HepG2 (cell line): ENCODE measurements around the gene PSKH1. TPM values are rescaled to one million over a fixed set of nuclear protein-coding genes. Genes with fewer than 3 reads are reported as not detected.
A peak's percentile ranks its signal among the peaks of the same experiment; 100 is the strongest.

Source experiments
- ATRX ChIP-seq: sonication (generic); formaldehyde crosslinking; IDR thresholded peaks from 2 replicates; pipeline ENCODE4 v1.4.0; 2020; ENCODE audit warnings: missing genetic modification reagents, borderline replicate concordance
- BATF2 ChIP-seq: sonication (generic); formaldehyde crosslinking; IDR thresholded peaks from 2 replicates; pipeline ENCODE4 v1.8.0; 2022; ENCODE audit warnings: mild to moderate bottlenecking, missing genetic modification reagents, moderate library complexity
- CREBL2 ChIP-seq: sonication (generic); formaldehyde crosslinking; IDR thresholded peaks from 2 replicates; pipeline ENCODE4 v1.8.1; 2023; ENCODE audit warnings: missing genetic modification reagents, mild to moderate bottlenecking, borderline replicate concordance
- CREM ChIP-seq, 2 experiments: sonication (generic) in 1 of 2; formaldehyde crosslinking in 1 of 2; IDR thresholded peaks; 2 replicates each; pipeline versions ENCODE4 v1.4.0 to v1.6.1; 2016 to 2020; ENCODE audit warnings: antibody characterized with exemption in 1 of 2, mild to moderate bottlenecking in 1 of 2, missing genetic modification reagents in 1 of 2
- ETV6 ChIP-seq: sonication (generic); formaldehyde crosslinking; conservative IDR thresholded peaks from 2 replicates; pipeline ENCODE4 v1.4.0; 2020; ENCODE audit warnings: missing genetic modification reagents
- FOXP1 ChIP-seq, 2 experiments: fragments of 450-650 bp in 1 of 2; IDR thresholded peaks; 2 replicates each; pipeline ENCODE4 v1.6.1; 2017 to 2018; ENCODE audit warnings: antibody characterized with exemption in 1 of 2
- FUBP1 ChIP-seq: sonication (generic); formaldehyde crosslinking; IDR thresholded peaks from 2 replicates; pipeline ENCODE4 v1.5.1; 2020; ENCODE audit warnings: missing genetic modification reagents, mild to moderate bottlenecking, borderline replicate concordance
- HNF4G ChIP-seq, 2 experiments: sonication (generic) in 1 of 2; formaldehyde crosslinking in 1 of 2; IDR thresholded peaks; 2 replicates each; pipeline versions ENCODE4 v1.4.0 to v1.6.1; 2011 to 2020; ENCODE audit warnings: borderline replicate concordance in 2 of 2, low read depth in 2 of 2, mild to moderate bottlenecking in 2 of 2, low read length in 1 of 2, missing genetic modification reagents in 1 of 2, moderate library complexity in 1 of 2
- ISL2 ChIP-seq: sonication (generic); formaldehyde crosslinking; IDR thresholded peaks from 2 replicates; pipeline ENCODE4 v1.5.0; 2020; ENCODE audit warnings: missing genetic modification reagents
- KDM5A ChIP-seq: fragments of 200-600 bp; sonication (generic); IDR thresholded peaks from 2 replicates; pipeline ENCODE4 v1.7.0; 2018; ENCODE audit warnings: antibody characterized with exemption, mild to moderate bottlenecking, low read length, borderline replicate concordance
- NFYB ChIP-seq: sonication (generic); formaldehyde crosslinking; IDR thresholded peaks from 2 replicates; pipeline ENCODE4 v1.4.0; 2020; ENCODE audit warnings: missing genetic modification reagents
- POLR2A ChIP-seq, 2 experiments: IDR thresholded peaks; 2 replicates each; pipeline ENCODE4 v1.6.1; 2011; ENCODE audit warnings: low read depth in 2 of 2, low read length in 2 of 2, mild to moderate bottlenecking in 1 of 2, moderate library complexity in 1 of 2; ENCODE audit not compliant: insufficient read depth in 1 of 2
- YEATS4 ChIP-seq: sonication (generic); formaldehyde crosslinking; IDR thresholded peaks from 2 replicates; pipeline ENCODE4 v1.4.0; 2020; ENCODE audit warnings: missing genetic modification reagents, borderline replicate concordance
- ZFP91 ChIP-seq: sonication (generic); formaldehyde crosslinking; IDR thresholded peaks from 2 replicates; pipeline ENCODE4 v1.9.0; 2022; ENCODE audit warnings: missing genetic modification reagents, mild to moderate bottlenecking, borderline replicate concordance
- ZGPAT ChIP-seq: IDR thresholded peaks from 2 replicates; pipeline ENCODE4 v1.6.1; 2016; ENCODE audit warnings: mild to moderate bottlenecking
- ZNF138 ChIP-seq: sonication (generic); formaldehyde crosslinking; IDR thresholded peaks from 2 replicates; pipeline ENCODE4 v1.5.0; 2020; ENCODE audit warnings: mild to moderate bottlenecking, low read depth, missing genetic modification reagents
- ZNF460 ChIP-seq: sonication (generic); formaldehyde crosslinking; IDR thresholded peaks from 2 replicates; pipeline ENCODE4 v1.5.1; 2020; ENCODE audit warnings: missing genetic modification reagents, mild to moderate bottlenecking, borderline replicate concordance
- ZNF576 ChIP-seq: sonication (generic); formaldehyde crosslinking; IDR thresholded peaks from 2 replicates; pipeline ENCODE4 v1.4.0; 2020; ENCODE audit warnings: mild to moderate bottlenecking, missing genetic modification reagents
- ZNF616 ChIP-seq: sonication (generic); formaldehyde crosslinking; IDR thresholded peaks from 2 replicates; pipeline ENCODE4 v1.5.0; 2020; ENCODE audit warnings: low read depth, mild to moderate bottlenecking, missing genetic modification reagents
- ZNF766 ChIP-seq: sonication (generic); formaldehyde crosslinking; IDR thresholded peaks from 2 replicates; pipeline ENCODE4 v1.5.0; 2020; ENCODE audit warnings: missing genetic modification reagents, borderline replicate concordance
- ZNF839 ChIP-seq: sonication (generic); formaldehyde crosslinking; IDR thresholded peaks from 2 replicates; pipeline ENCODE4 v1.4.0; 2020; ENCODE audit warnings: missing genetic modification reagents, mild to moderate bottlenecking, borderline replicate concordance
- ZSCAN21 ChIP-seq: sonication (generic); formaldehyde crosslinking; IDR thresholded peaks from 2 replicates; pipeline ENCODE4 v1.8.0; 2022; ENCODE audit warnings: mild to moderate bottlenecking, missing genetic modification reagents, moderate library complexity, borderline replicate concordance
- polyA plus RNA-seq, 8 experiments: library from polyadenylated mRNA; depleted of rRNA in 3 of 8; stranded (reverse) in 7 of 8; unstranded in 1 of 8; fragments of >200 nt; fragmentation: Illumina TruSeq in 4 of 8; extraction: Trizol in 4 of 8; gene quantifications; 2 replicates each; pipeline versions ENCODE4 v1.2.1 to v1.2.3, GENCODE V29; 2011 to 2016; ENCODE audit warnings: low read depth in 4 of 8, missing spikeins in 1 of 8, mixed read lengths in 1 of 8; ENCODE audit not compliant: insufficient read depth in 1 of 8
- total RNA-seq, 5 experiments: library from RNA; depleted of rRNA; stranded (reverse); fragments of >200 nt; fragmentation: Illumina TruSeq; extraction: Trizol; gene quantifications; 2 replicates each; pipeline ENCODE4 v1.2.3, GENCODE V29; 2016; ENCODE audit warnings: low read depth in 1 of 5

Gene PSKH1
- total and polyA plus RNA-seq, 2 of the 13 experiments (the other 11 are each of a cell fraction or from before 2014, with no cell fraction given), result 8.4 to 19.1 TPM

GRCh38 chr16:67883146-67883871 lies 9.7 kb upstream of the PSKH1 start (continued):
- TF ChIP-seq FOXP1 (IDR thresholded peaks at IDR 0.05) (no peak), FOXP1 (CRISPR knock-in tag; IDR thresholded peaks at IDR 0.05) (no peak), KDM5A (no peak), ZSCAN21 (no peak), ZNF766 (no peak), CREM (IDR thresholded peaks at IDR 0.05) (no peak), CREM (CRISPR knock-in tag; IDR thresholded peaks at IDR 0.05) (no peak), ZFP91 (CRISPR knock-in tag) (0 out of 2 replicates have a peak, but pooled peaks have one; percentile 12), FUBP1 (CRISPR knock-in tag) (no peak), ZNF616 (no peak), CREBL2 (CRISPR knock-in tag) (no peak), ETV6 (CRISPR knock-in tag) (no peak), ZNF138 (CRISPR knock-in tag) (no peak), HNF4G (IDR thresholded peaks at IDR 0.05; ENCODE audit: borderline replicate concordance, low read depth, low read length) (peak; percentile 37; the same call in 1 of the 2 replicates), HNF4G (CRISPR knock-in tag; IDR thresholded peaks at IDR 0.05; ENCODE audit: borderline replicate concordance, low read depth) (no peak), ZNF576 (no peak), ZNF839 (no peak), POLR2A (IDR thresholded peaks at IDR 0.05; ENCODE audit: insufficient read depth in 1 of 2, low read depth in 2 of 2, low read length in 2 of 2) (peak in 1 of 2 experiments; percentile 34; a peak in 1 of 4 replicates), ISL2 (CRISPR knock-in tag) (no peak), ZGPAT (CRISPR knock-in tag) (no peak), NFYB (no peak), BATF2 (no peak), YEATS4 (CRISPR knock-in tag) (no peak), ZNF460 (CRISPR knock-in tag) (no peak), ATRX (CRISPR knock-in tag) (no peak)
